GM21723 (cell line): ENCODE data around the gene KCNK15.

ENCODE experiments used
- ATAC-seq: cut with Tn5 transposase; IDR thresholded peaks from one replicate; pipeline ENCODE4 v1.9.1; 2021; ENCODE audit warnings: mild to moderate bottlenecking, moderate library complexity; ENCODE audit not compliant: unreplicated experiment

Gene KCNK15

DNA sequence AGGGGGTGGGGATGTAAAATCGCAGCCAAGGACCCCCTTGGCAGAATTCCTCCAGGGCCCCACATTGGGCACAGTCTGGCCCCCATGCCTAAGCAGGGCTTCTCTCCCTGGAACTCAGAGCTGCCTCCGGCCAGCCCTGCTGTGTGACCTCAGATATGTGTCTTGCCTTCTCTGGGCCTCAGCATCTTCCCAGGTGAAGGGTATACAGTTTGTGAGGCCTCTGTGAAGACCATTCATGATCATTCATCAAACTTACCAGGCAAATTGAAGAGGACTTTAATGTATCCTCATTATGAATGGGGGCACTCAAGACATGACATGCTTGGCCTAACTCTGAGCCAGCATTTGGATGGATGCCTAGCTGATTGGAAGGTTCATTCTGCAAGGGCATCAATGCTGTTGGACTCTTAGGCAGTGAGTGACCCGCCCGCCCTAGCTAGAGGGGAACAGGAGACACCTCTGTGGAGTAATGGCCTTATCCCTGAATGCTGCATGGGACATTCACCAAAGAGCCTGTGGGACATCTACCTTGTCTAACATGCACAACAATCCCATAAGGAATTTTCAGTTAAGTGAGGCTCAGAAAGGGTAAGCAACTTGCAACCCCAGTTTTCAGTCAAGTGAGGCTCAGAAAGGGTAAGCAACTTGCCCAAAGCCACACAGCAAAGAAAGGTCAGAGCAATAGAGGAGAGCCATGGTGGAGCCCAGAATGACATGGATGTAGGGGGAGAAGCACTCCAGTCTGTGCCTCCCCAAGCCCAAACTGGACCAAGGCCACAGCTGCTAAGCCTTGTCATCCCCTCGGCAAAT lies 30.0 kb upstream of the KCNK15 start:
- no peak for ATAC-seq

- no peak for ATAC-seq
These were observed 29.2 kb upstream of the KCNK15 start for GRCh38 chr20:44716309-44717106.

DNA sequence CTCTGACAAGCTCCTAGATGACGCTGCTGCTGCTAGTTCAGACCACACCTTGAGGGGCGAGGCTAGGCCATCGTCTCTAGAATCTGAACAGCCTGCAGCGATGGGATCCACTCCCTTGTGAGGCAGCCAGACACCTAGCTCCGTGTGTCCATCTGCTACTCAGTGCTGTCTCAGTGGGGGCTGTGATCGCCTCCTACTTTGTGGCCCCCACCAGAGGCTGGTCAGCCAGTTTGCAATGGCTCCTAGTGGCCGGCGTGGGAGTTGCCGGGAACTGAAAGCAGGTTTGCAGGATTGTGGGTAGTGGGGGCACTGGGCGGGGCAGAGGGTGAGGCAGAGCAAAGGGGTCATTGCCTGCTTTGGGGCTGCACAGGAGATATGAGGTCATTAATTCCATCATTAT lies 27.7 kb upstream of the KCNK15 start:
- ATAC-seq: no peak

GRCh38 chr20:44719841-44720240 lies 25.8 kb upstream of the KCNK15 start:
- ATAC-seq: no peak

GRCh38 chr20:44720621-44720996 lies 25.1 kb upstream of the KCNK15 start:
- ATAC-seq: no peak

- no peak for ATAC-seq
These were observed 24.5 kb upstream of the KCNK15 start for GRCh38 chr20:44720997-44721784.

- ATAC-seq: no peak
These were observed 23.9 kb upstream of the KCNK15 start for GRCh38 chr20:44721785-44722054.

GRCh38 chr20:44722990-44723389 lies 22.7 kb upstream of the KCNK15 start:
- no peak for ATAC-seq

- ATAC-seq: no peak
These were observed 22.3 kb upstream of the KCNK15 start for GRCh38 chr20:44723391-44723790.

DNA sequence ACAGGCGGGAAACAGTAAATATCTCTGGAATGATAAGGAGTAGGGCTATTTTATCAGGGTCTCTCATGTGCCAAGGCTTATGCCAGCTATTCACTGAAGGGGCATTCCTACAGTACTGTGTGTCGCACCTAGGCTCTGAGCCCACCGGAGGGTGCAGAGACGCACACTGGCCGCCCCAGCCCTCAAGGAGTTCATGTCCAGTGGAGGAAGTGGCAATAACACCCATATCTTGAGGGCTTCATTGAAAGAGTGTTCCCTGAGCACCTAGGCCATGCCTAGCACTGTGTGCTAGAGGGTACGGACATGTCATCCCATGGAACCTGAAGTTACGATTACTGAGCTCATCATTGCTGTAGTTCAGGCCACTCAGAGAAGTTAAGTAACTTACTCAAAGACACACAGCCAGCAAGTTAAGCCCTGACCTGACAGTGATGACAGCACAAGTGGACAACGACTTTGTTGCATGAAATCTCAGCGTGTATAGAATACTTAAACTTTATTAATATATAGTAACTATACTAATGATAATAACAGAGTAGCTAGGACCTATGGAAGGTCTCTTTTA lies 21.8 kb upstream of the KCNK15 start:
- no peak for ATAC-seq

DNA sequence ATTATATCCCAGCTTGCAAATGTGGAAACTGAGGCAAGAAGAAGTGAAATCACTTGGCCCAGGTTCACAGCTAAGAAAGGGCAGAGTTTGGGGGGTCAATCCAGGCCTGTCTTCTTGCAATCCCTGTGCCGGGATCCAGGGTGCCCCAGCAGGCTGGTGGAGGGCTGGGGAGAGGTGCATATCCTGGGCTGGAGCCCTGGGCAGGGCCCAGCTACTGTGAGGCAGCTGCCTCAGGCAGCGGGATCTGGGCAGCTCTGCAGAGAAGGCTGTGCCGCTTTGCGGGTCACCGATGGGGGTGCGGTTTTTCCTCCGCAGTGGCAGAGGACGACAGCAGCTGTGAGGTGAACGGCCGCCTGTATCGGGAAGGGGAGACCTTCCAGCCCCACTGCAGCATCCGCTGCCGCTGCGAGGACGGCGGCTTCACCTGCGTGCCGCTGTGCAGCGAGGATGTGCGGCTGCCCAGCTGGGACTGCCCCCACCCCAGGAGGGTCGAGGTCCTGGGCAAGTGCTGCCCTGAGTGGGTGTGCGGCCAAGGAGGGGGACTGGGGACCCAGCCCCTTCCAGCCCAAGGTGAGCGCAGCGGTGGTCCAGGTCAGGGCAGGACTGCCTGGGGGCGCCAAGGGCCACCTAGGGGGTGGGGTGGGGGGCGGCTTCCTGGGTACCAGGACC lies 21.1 kb upstream of the KCNK15 start:
- ATAC-seq: no peak

DNA sequence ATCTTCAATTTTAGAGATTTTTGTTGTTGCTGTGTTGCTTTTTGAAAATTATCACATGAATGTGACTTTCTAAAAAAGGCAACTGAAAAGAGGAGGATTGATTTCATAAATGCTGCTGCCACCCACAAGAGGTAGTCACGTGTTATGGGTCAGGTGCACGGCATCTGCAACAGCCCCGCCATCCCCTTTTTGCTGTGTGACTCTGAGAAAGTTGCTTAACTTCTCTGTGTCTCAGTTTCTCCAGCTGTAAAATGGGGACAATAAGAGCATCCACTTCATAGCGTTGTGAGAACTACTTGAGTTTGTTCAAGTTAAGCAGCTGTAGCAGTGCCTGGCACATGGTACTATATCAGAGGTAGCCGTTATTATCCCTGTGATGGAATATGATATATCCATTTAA lies 19.8 kb upstream of the KCNK15 start:
- ATAC-seq: no peak

- no peak for ATAC-seq
These were observed 18.6 kb upstream of the KCNK15 start for GRCh38 chr20:44727039-44727438.

GRCh38 chr20:44727651-44728050 lies 18.0 kb upstream of the KCNK15 start:
- ATAC-seq: no peak

GRCh38 chr20:44728801-44729443 lies 16.7 kb upstream of the KCNK15 start:
- ATAC-seq: no peak

GRCh38 chr20:44730441-44730840 lies 15.2 kb upstream of the KCNK15 start:
- no peak for ATAC-seq

GRCh38 chr20:44731657-44732056 lies 14.0 kb upstream of the KCNK15 start:
- ATAC-seq: no peak

DNA sequence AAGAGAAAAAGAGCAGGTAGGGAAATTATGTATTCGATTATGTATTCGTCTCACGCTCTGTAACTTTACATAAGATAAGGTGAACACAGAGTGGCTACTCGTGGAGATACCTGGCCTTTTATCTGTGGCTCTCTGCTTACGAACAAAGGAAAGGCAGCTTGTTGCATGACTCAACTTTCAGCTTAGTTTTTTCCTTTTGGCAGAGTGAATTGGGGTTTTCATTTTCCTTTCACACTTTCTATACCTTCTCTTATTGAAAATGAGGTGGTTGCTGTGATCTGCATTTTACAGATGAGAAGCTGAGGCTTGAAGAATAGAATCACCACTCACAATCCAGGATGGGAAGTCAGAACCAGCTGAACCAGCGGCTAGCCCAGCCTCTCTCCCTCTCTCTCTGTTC lies 13.3 kb upstream of the KCNK15 start:
- no peak for ATAC-seq

DNA sequence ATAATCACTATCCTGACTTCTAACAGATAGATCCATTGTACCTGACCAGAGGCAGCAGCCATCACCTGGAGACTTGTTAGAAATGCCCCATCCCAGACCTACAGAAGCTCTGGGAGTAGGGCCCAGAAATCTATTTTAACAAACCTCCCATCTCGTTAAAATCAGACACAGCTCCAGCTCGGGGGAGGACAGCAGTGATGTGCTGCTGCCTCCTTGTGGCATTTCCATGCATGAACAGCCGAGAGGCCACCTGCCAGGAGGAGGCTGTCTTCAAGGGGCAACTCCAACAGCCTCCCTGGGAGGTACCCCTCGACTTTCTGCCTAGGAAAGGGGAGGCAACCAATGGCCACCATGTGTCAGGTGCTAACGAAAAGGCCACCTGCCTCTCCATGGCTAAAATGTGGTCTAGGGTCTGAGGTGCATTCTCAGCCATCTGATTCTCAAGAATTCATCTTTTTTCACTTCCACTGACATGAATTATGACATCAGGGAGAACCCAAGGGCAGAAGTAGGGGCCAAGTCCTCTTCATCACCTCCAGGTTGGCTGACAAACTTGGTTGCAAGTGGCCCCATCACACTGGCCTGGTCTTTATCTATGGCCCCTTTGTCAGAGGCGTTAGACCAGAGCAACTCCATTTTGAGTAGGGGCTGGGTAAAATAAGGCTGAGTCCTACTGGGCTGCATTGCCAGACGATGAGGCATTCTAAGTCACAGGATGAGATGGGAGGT lies 12.2 kb upstream of the KCNK15 start:
- ATAC-seq: no peak

- ATAC-seq: no peak
These were observed 10.7 kb upstream of the KCNK15 start for GRCh38 chr20:44734938-44735337.
